22Rv1 (cell line): ENCODE measurements around the gene SYNJ2.
"Not testable (repeated sequence)": the region's sequence is repeated elsewhere in the genome, so short reads cannot be mapped to it uniquely, and the experiment has no call there.

Experiments
- ZFX ChIP-seq: fragments of 450-650 bp; IDR thresholded peaks from 2 replicates; pipeline ENCODE4 v1.6.1; 2017; ENCODE audit warnings: antibody characterized with exemption, borderline replicate concordance
- TF ChIP-seq, protein P1 (sequence below): fragments of 450-650 bp; IDR thresholded peaks from 2 replicates; pipeline ENCODE4 v1.5.1; 2017; ENCODE audit warnings: mild to moderate bottlenecking

DNA sequence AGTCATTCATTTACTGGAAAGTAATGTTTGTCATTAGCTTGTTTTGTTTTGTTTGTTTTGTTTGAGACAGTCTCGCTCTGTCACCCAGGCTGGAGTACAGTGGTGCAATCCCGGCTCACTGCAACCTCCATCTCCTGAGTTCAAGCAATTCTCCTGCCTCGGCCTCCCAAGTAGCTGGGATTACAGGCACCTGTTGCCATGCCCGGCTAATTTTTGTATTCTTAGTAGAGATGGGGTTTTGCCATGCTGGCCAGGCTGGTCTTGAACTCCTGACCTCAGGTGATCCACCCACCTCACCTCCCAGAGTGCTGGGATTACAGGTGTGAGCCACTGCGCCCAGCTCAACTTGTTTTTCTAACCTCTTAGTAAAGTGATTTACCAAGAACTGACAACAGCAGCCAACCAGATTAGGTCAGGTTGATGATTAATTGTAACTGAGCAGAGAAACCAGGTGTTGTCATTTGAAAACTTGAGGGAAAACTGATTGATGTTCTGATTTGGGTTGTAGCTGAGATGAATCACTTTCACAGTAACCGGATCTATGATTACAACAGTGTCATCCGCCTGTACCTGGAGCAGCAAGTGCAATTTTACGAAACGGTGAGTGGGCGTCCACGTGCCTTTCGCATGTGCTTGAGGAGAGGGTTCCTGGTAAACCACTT is 41.2 kb upstream of the SYNJ2 start:
- TF ChIP-seq, protein P1, sequence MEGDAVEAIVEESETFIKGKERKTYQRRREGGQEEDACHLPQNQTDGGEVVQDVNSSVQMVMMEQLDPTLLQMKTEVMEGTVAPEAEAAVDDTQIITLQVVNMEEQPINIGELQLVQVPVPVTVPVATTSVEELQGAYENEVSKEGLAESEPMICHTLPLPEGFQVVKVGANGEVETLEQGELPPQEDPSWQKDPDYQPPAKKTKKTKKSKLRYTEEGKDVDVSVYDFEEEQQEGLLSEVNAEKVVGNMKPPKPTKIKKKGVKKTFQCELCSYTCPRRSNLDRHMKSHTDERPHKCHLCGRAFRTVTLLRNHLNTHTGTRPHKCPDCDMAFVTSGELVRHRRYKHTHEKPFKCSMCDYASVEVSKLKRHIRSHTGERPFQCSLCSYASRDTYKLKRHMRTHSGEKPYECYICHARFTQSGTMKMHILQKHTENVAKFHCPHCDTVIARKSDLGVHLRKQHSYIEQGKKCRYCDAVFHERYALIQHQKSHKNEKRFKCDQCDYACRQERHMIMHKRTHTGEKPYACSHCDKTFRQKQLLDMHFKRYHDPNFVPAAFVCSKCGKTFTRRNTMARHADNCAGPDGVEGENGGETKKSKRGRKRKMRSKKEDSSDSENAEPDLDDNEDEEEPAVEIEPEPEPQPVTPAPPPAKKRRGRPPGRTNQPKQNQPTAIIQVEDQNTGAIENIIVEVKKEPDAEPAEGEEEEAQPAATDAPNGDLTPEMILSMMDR, result not testable (repeated sequence)
- TF ChIP-seq ZFX, result not testable (repeated sequence)
